GM18909 (cell line): Measurements from ENCODE around the gene DMBX1.

Experiments used
- ATAC-seq: cut with Tn5 transposase; IDR thresholded peaks from one replicate; pipeline ENCODE4 v1.9.1; 2021; ENCODE audit warnings: mild to moderate bottlenecking; ENCODE audit not compliant: unreplicated experiment, poor library complexity

DMBX1 gene

GRCh38 chr1:46480959-46481646 is 8.5 kb upstream of the DMBX1 start:
- ATAC-seq, result no peak

GRCh38 chr1:46481961-46482360 is 7.7 kb upstream of the DMBX1 start:
- no peak for ATAC-seq

GRCh38 chr1:46483589-46483988 is 6.0 kb upstream of the DMBX1 start:
- no peak for ATAC-seq

GRCh38 chr1:46484783-46485490 is 4.7 kb upstream of the DMBX1 start:
- no peak for ATAC-seq

GRCh38 chr1:46485564-46486431 is 3.8 kb upstream of the DMBX1 start:
- no peak for ATAC-seq

GRCh38 chr1:46486432-46487015 is 3.1 kb upstream of the DMBX1 start:
- ATAC-seq, result no peak

GRCh38 chr1:46487818-46488218 is 1.8 kb upstream of the DMBX1 start:
- no peak for ATAC-seq

- no peak for ATAC-seq
Measured at GRCh38 chr1:46488343-46489168, 1.1 kb upstream of the DMBX1 start.

- no peak for ATAC-seq
Measured at GRCh38 chr1:46489169-46489637, 433 bp upstream of the DMBX1 start.

- ATAC-seq, result no peak
Measured at GRCh38 chr1:46490406-46490655, 695 bp downstream of the DMBX1 start.

- ATAC-seq, result no peak
Measured at GRCh38 chr1:46490656-46491442, 1.2 kb downstream of the DMBX1 start.

- no peak for ATAC-seq
Measured at GRCh38 chr1:46491443-46492268, 2.0 kb downstream of the DMBX1 start.

- ATAC-seq, result no peak
Measured at GRCh38 chr1:46492269-46492853, 2.7 kb downstream of the DMBX1 start.

- no peak for ATAC-seq
Measured at GRCh38 chr1:46492871-46493270, 3.2 kb downstream of the DMBX1 start.

- ATAC-seq, result no peak
Measured at GRCh38 chr1:46493316-46494032, 3.8 kb downstream of the DMBX1 start.

GRCh38 chr1:46494910-46495309 is 5.3 kb downstream of the DMBX1 start:
- ATAC-seq, result no peak

- ATAC-seq, result no peak
Measured at GRCh38 chr1:46495778-46496177, 6.1 kb downstream of the DMBX1 start.
